Activated T-cell treated with anti-CD3 and anti-CD28 coated beads, Interleukin-2, amount 50 U/mL, for 72 hours (primary cell): Measurements from ENCODE around the gene PKIG. TPM values are rescaled to one million over a fixed set of nuclear protein-coding genes. Genes with fewer than 3 reads are reported as not detected.
"Not testable (repeated sequence)": the region's sequence is repeated elsewhere in the genome, so short reads cannot be mapped to it uniquely, and the experiment has no call there.

Experiments used
- ATAC-seq, 2 donors: fragments of 150-1000 bp; cut with Tn5 transposase; replicated peaks in 1 of 2; 2 replicates each; pipeline ENCODE4 v1.10.0; 2021; ENCODE audit warnings: moderate library complexity in 2 of 2, mild to moderate bottlenecking in 1 of 2
- DNase-seq, 2 donors: peaks; one replicate each; pipeline ENCODE4 v3.0.0; 2021 to 2022; ENCODE audit warnings: mixed read lengths in 1 of 2
- H3K27ac Mint-ChIP-seq: one replicate; pipeline ENCODE4 v1.8.0; 2022; ENCODE audit warnings: mild to moderate bottlenecking, moderate library complexity, mixed read lengths
- H3K27me3 Mint-ChIP-seq: one replicate; pipeline ENCODE4 v1.8.0; 2022; ENCODE audit warnings: low read depth, mixed read lengths
- H3K36me3 Mint-ChIP-seq, 2 donors: one replicate each; pipeline ENCODE4 v1.8.0; 2022; ENCODE audit warnings: mixed read lengths in 2 of 2, mild to moderate bottlenecking in 1 of 2; ENCODE audit not compliant: insufficient read depth in 2 of 2
- H3K4me1 Mint-ChIP-seq: one replicate; pipeline ENCODE4 v1.8.0; 2022; ENCODE audit warnings: low read depth, mixed read lengths
- H3K4me3 Mint-ChIP-seq, 2 donors: one replicate each; pipeline ENCODE4 v1.8.0; 2022; ENCODE audit warnings: mild to moderate bottlenecking in 2 of 2, mixed read lengths in 2 of 2, moderate library complexity in 2 of 2
- H3K9me3 Mint-ChIP-seq, 2 donors: one replicate each; pipeline ENCODE4 v1.8.0; 2022; ENCODE audit warnings: mixed read lengths in 2 of 2
- total RNA-seq, 2 donors: library from RNA; stranded (reverse); gene quantifications; one replicate each; pipeline ENCODE4 v1.2.3, GENCODE V29; 2022

Gene PKIG
- total RNA-seq, 2 donors from 2014 or later, result 10.3 to 13.6 TPM

DNA sequence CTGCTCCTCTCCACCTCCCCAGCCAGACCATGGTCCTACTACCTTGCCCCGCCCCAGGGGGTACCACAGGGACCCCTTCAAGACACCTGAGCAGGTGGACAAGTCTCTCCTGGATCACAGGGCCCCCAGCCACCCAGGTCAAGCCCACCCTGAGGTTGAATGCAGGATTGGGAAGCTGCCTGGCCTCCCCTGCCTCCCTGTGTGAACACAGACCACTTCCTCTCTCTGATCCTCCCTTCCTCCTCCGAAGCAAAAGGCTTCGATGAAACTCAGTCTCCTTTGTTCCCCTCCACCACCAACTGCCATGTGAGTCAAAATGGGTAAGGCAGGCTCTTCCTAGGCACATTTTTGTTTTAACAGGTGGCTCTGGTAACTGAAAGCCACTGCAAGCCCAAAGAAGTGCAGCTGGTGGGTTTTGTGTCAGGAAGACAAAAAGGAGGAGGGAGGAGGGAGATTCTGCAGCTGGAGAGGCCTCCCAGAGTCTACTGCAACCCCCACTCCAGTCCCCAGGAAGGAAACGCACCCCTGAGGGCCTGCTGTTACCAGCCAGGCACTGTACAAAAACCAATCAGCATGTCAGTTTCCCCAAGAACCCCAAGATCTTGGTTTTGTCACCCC, 63.8 kb downstream of the PKIG start:
- H3K4me3 Mint-ChIP-seq, result peak overlapping the region; percentile 39 to 66
- peaks cover 0 to 3% of the 10 kb centered on the region in 2 donors for H3K36me3 Mint-ChIP-seq
- DNase-seq, result peak in 1 of 2 donors; percentile 19
- peak overlapping the region; percentile 12 for H3K27ac Mint-ChIP-seq
- ATAC-seq, result peak in 1 of 2 donors; percentile 35
- H3K4me1 Mint-ChIP-seq, result peaks cover 93% of the 10 kb centered on the region
- no peaks in the 10 kb centered on the region for H3K9me3 Mint-ChIP-seq
- H3K27me3 Mint-ChIP-seq, result no peaks in the 10 kb centered on the region

DNA sequence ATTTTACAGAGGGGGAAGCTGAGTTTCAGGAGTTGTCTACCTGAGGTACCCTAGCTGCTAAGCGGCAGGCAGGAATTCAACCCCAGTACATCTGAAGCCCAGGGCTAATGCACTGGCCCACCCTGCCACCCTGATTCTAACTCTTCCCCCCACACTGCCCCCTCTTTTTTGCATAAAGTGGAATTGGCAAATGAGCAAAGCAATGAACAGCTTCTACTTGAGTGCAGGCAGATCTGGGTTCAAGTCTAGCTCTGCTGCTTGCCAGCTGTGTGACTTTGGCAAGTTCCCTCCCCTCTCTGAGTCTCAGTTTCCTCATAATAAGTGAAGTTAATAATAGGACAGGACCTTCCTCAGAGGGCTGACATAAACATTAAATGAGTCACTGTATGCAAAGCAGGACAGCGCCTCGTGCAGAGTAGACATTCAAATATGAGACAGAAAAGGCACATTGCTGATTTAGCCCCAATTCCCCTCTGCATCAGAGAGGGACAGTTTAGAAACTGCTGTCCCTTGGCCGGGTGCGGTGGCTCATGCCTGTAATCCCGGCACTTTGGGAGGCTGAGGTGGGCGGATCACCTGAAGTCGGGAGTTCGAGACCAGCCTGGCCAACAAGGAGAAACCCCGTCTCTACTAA, 64.4 kb downstream of the PKIG start:
- peak overlapping the region; percentile 39 to 66 for H3K4me3 Mint-ChIP-seq
- no peaks in the 10 kb centered on the region for H3K36me3 Mint-ChIP-seq
- peaks cover 88% of the 10 kb centered on the region for H3K4me1 Mint-ChIP-seq
- peak overlapping the region; percentile 40 for H3K27ac Mint-ChIP-seq
- DNase-seq (no peak), ATAC-seq (peak in 1 of 2 donors; percentile 8)
- H3K27me3 Mint-ChIP-seq, result no peaks in the 10 kb centered on the region
- no peaks in the 10 kb centered on the region for H3K9me3 Mint-ChIP-seq

DNA sequence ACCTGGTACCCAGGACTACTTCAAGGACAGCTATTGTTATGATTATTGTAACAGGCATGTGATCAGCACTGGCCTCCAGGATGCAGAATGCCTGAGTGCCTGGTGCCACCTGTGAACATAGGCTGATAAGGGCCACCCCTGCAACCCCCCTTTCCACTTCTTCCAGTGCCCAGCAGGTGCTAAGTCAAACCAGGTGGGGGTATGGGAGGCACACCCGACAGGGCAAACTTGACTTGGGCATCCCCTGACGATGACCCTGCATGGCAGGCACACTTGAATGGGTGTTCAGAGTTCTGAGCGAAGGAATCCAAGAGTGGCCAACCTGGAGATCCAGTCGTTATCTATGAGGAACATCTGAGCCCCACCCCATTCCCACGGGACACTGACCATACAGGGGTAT, 65.7 kb downstream of the PKIG start:
- Mint-ChIP-seq H3K4me1 (peaks cover 84% of the 10 kb centered on the region), H3K27me3 (no peaks in the 10 kb centered on the region), H3K36me3 (peaks cover 0 to 3% of the 10 kb centered on the region in 2 donors), H3K9me3 (no peaks in the 10 kb centered on the region), H3K27ac (no peak overlapping the region), H3K4me3 (no peak overlapping the region)
- DNase-seq (no peak), ATAC-seq (no peak)

DNA sequence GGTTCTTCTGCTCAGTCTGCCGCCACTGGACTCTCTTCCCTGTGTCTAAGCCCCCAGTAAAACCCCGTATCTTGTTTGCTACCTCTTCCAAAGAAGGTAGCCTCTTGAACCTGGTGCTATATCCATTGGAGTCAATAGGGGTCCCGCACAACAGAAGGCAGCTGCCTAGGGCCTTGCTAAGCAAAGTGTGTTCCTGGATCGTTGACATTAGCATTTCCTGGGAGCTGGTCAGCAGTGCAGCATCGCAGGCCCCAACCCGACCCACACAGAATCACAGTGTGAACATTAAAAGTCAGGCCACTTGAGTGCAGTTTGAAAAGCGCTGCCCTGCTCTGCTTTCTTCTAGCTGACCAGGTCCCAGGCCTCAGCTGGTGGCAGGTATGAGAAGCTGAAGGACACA, 66.2 kb downstream of the PKIG start:
- no peaks in the 10 kb centered on the region for H3K27me3 Mint-ChIP-seq
- H3K27ac Mint-ChIP-seq, result no peak overlapping the region
- ATAC-seq, result no peak
- H3K4me1 Mint-ChIP-seq, result peaks cover 84% of the 10 kb centered on the region
- H3K4me3 Mint-ChIP-seq, result peak overlapping the region in 1 of 2 donors; percentile 27
- DNase-seq, result no peak
- peaks cover 1 to 3% of the 10 kb centered on the region in 2 donors for H3K36me3 Mint-ChIP-seq
- no peaks in the 10 kb centered on the region for H3K9me3 Mint-ChIP-seq

DNA sequence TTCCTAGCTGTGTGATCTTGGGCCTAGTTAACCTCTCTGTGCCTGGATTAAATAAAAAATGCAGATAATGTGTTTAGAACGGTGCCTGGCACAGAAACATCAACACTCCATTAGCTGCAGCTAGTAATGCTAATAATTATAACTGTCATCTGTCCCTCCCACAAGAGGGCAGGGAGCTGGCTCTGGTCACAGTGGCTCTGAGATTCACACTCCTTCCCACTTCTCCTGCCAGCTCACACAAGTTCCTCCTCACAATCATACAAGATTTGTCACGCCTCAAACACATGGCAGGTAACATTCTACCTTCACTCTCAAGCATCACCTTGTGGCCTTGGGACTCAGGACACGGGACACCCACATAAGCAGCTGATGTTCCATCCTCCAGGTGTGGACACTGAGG, 66.7 kb downstream of the PKIG start:
- Mint-ChIP-seq H3K27ac (peak overlapping the region; percentile 43), H3K4me1 (peaks cover 78% of the 10 kb centered on the region), H3K4me3 (peak overlapping the region; percentile 2 to 88)

DNA sequence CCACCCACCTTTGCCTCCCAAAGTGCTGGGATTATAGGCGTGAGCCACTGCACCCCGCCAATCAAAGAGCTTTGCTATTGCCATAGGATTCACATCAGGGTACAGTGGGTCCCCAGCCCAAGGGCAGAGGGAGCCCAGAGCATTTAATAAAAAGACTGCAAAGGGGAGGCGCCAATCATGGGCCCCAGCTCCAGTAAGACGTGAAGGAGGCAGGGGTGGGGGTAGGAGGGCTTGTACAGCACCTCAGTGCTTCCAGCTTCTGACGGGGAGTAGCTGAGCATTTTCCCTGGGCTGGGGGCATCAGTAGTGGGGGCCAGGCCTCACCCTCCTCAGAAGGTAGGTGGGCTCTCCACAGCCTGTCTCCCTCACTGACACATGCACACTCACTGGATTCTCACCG, 67.6 kb downstream of the PKIG start:
- Mint-ChIP-seq H3K27me3 (no peaks in the 10 kb centered on the region), H3K4me1 (peaks cover 70% of the 10 kb centered on the region), H3K9me3 (peaks cover 0 to 2% of the 10 kb centered on the region in 2 donors), H3K4me3 (peak overlapping the region; percentile 88 to 90), H3K27ac (no peak overlapping the region), H3K36me3 (peaks cover 3% of the 10 kb centered on the region in 2 donors)
- no peak for DNase-seq
- ATAC-seq, result no peak

More for the DNA sequence above, 66.7 kb downstream of the PKIG start:
- H3K36me3 Mint-ChIP-seq, result peaks cover 3% of the 10 kb centered on the region in 2 donors
- H3K27me3 Mint-ChIP-seq, result no peaks in the 10 kb centered on the region
- ATAC-seq, result no peak
- H3K9me3 Mint-ChIP-seq, result peaks cover 0 to under 1% of the 10 kb centered on the region in 2 donors
- DNase-seq, result no peak

DNA sequence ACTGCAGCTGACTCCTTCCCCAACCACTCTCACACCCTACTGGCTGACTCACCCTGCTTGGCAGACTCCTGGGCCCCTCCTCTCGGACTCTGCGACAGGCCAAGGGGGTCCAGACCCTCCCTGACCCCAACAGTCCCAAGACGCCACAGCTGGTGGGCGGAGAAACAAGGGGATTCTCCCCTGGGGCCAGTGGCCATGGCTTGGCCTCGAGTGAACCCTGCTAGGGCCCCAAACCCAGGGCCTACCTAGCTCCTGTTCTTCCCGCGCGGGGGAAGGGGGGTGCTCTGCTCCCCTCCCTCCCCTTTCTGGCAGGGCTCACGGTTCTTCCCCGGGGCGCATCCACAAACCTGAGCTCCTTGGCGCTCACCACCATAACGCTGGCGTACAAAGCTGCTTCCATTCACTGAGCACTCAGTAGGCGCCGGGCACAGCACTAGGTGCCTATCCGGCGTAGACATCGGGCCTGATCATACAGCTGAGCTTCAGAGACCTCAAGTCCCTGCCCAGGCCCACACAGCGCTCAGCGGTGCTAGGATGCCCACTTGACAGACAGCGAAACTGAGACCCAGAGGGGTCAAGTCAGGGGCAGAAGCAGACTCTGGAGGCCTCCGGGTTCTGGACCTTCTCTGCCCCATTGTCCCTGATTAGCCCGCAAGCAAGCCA, 68.5 kb downstream of the PKIG start:
- Mint-ChIP-seq H3K4me3 (peak overlapping the region; percentile 88 to 90), H3K4me1 (peaks cover 62% of the 10 kb centered on the region), H3K27me3 (no peaks in the 10 kb centered on the region), H3K36me3 (peaks cover 3% of the 10 kb centered on the region in 2 donors), H3K9me3 (peaks cover 0 to 2% of the 10 kb centered on the region in 2 donors), H3K27ac (peak overlapping the region; percentile 47)
- DNase-seq (peak; percentile 49 to 54), ATAC-seq (peak; percentile 64 to 65)

DNA sequence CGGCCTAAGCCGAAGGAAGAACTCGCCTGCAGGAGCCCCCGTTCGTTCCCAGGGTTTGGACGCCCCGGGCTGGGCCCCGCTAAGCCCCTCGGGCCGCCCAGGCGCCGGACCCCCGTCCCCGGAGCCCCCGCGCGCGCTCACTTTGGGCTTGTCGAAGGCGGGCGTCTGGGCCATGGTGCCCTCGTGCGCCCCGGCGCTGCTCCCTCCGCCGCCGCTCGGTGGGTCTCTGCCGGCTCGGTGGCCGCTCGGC, 69.0 kb downstream of the PKIG start:
- Mint-ChIP-seq H3K27me3 (no peaks in the 10 kb centered on the region), H3K36me3 (peaks cover 3% of the 10 kb centered on the region in 2 donors), H3K9me3 (peaks cover 0 to 2% of the 10 kb centered on the region in 2 donors), H3K4me1 (peaks cover 57% of the 10 kb centered on the region), H3K4me3 (peak overlapping the region; percentile 88 to 90), H3K27ac (no peak overlapping the region)
- DNase-seq (no peak), ATAC-seq (no peak)

DNA sequence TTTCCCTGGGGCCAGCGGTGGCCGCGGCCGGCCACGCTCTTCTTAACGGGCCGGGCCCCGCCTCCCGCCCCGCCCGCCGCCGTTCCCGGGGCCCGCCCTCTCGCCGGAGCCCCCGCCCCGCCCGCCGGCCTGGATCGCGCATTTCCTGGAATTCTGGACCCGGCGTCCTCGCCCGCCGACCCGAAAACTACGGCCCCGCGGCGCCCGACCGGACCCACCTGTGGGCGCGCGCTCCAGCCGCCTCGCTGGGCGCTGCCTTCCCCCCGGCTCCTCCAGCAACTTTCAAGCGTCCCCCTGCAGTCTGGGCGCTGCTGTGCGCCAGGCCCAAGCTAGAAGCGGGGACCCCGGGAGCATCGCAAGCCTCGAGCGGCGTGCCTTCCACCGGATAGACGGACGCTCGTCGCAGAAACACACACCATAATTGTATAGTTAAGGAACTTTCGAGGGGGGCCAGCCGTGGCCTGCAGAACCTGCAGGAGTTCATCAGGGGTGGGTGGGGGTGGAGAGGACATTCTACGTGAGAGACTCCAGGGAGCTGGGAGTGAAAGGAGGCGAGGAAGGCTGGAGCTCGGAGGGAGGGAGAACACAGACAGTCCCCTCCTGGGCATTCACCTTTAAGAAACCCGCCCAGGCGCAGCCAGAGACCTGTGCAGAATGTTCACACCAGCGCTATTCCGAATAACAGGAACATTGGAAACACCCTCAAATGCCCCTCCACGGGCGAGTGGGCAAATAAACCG, 69.5 kb downstream of the PKIG start, which contains the start of gene ADA:
ADA (minus strand) TSS at position 16 of the 740 bp plus-strand sequence. CDS start 92 bp downstream, outside the sequence.
- Mint-ChIP-seq H3K27me3 (no peaks in the 10 kb centered on the region), H3K4me3 (peak within 1 kb of the TSS; percentile 88 to 90), H3K36me3 (peaks cover 3% of the 10 kb centered on the region in 2 donors), H3K9me3 (peaks cover 0 to 2% of the 10 kb centered on the region in 2 donors), H3K27ac (peak within 1 kb of the TSS; percentile 71), H3K4me1 (peaks cover 52% of the 10 kb centered on the region)
- DNase-seq (peak; percentile 56 to 57), ATAC-seq (peak; percentile 68 to 69)

DNA sequence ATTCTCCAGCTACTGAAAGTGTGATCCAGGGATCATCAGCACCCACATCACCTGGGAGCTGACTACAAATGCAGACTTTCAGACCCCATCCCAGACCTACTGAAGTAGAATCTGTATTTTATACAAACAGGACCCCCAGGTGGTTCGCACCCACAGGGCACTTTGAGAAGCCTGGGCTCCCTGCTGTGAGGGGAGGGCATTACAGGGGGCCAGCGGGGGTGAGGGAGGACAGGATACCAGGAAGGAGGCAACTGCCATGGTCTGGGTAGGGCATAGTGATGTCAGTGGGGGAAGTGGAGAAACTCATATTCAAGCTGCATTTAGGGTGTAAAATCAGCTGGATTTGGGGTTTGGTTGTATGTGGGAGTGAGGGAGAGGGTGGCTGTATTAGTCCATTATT, 71.2 kb downstream of the PKIG start:
- Mint-ChIP-seq H3K27ac (no peak overlapping the region), H3K9me3 (peaks cover 0 to 2% of the 10 kb centered on the region in 2 donors), H3K4me3 (peak overlapping the region; percentile 48 to 70), H3K27me3 (no peaks in the 10 kb centered on the region), H3K4me1 (peaks cover 39% of the 10 kb centered on the region), H3K36me3 (peaks cover 3% of the 10 kb centered on the region in 2 donors)
- ATAC-seq (no peak), DNase-seq (no peak)

DNA sequence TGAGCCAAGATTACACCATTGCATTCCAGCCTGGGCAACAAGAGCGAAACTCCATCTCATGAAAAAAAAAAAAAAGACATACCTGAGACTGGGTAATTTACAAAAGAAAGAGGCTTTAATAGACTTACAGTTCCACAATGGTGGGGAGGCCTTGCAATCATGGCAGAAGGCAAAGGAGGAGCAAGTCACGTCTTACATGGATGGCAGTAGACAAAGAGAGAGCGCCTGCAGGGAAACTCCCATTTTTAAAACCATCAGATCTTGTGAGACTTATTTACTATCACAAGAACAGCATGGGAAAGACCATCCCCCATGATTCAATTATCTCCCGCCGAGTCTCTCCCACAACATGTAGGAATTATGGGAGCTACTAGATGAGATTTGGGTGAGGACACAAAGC, 71.8 kb downstream of the PKIG start:
- not testable (repeated sequence) for H3K27me3 Mint-ChIP-seq, H3K9me3 Mint-ChIP-seq, DNase-seq, ATAC-seq, H3K4me3 Mint-ChIP-seq, H3K36me3 Mint-ChIP-seq, H3K27ac Mint-ChIP-seq
- peaks cover 33% of the 10 kb centered on the region for H3K4me1 Mint-ChIP-seq

DNA sequence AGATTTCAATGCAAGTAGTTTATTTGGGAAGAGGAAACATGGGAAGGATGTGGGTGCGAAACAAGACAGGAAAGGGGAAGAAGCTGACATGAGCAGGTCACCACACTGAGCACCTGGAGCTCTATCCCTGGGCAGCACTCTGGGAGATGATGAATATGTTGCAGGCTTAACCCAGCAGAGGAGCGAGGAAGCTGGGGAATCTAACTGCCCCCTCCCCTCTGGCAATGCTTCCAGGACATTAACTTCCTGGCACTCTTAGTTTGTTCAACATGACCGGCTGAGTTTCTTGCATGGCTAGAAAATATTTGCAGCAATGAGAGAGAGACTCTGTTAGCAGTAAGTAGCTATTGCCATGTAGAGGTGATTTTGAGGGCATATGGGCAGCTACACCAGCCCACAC, 74.1 kb downstream of the PKIG start:
- H3K4me1 Mint-ChIP-seq, result peaks cover 13% of the 10 kb centered on the region
- no peak overlapping the region for H3K4me3 Mint-ChIP-seq
- no peak overlapping the region for H3K27ac Mint-ChIP-seq

DNA sequence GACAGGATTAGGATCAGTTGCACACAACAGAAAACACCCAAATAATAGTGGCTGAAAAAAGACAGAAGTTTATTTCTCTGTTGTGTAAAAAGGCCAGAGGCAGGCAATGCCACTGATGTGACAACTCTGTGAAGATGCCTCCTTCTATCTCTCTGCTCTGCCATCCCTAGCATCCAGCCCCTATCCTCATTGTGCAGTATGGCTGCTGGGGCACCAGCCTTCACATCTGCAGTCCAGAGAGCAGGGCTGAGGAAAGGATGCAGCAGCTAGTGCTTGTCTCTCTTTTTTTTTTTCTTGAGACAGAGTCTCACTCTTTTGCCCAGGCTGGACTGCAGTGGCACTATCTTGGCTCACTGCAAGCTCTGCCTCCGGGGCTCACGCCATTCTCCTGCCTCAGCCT, 75.5 kb downstream of the PKIG start:
- DNase-seq, result no peak
- H3K27me3 Mint-ChIP-seq, result no peaks in the 10 kb centered on the region
- H3K4me1 Mint-ChIP-seq, result peaks cover 7% of the 10 kb centered on the region
- H3K9me3 Mint-ChIP-seq, result peaks cover 0 to 2% of the 10 kb centered on the region in 2 donors
- H3K27ac Mint-ChIP-seq, result no peak overlapping the region
- no peak for ATAC-seq
- H3K4me3 Mint-ChIP-seq, result no peak overlapping the region
- H3K36me3 Mint-ChIP-seq, result peaks cover 0 to 3% of the 10 kb centered on the region in 2 donors

More for the DNA sequence above, 74.1 kb downstream of the PKIG start:
- H3K9me3 Mint-ChIP-seq, result peaks cover 0 to 2% of the 10 kb centered on the region in 2 donors
- DNase-seq (no peak), ATAC-seq (no peak)
- H3K27me3 Mint-ChIP-seq, result no peaks in the 10 kb centered on the region
- H3K36me3 Mint-ChIP-seq, result peaks cover 3% of the 10 kb centered on the region in 2 donors
